GM23338 (cell line): Measurements from ENCODE around the gene AP1G2. TPM values are rescaled to one million over a fixed set of nuclear protein-coding genes. Genes with fewer than 3 reads are reported as not detected.

Source experiments
- ATAC-seq: fragments of 200-7000 bp; cut with Tn5 transposase; 3 replicates; pipeline ENCODE4 v1.9.1; 2020
- DNase-seq: peaks from one replicate; pipeline ENCODE4 v3.0.0-alpha.2; 2015; ENCODE audit warnings: low spot score
- H2AFZ ChIP-seq: fragments of 200-600 bp; sonication (generic); 2 replicates; pipeline ENCODE4 v1.8.0; 2016; ENCODE audit warnings: antibody characterized with exemption, mild to moderate bottlenecking, moderate library complexity
- H3F3A ChIP-seq: fragments of 200-600 bp; sonication (generic); replicated peaks from 2 replicates; pipeline ENCODE4 v1.8.0; 2017; ENCODE audit warnings: antibody characterized with exemption, mixed run types, low read depth
- H3K27ac ChIP-seq: fragments of 200-600 bp; sonication (generic); 2 replicates; pipeline ENCODE4 v1.6.1; 2016; ENCODE audit warnings: low read depth
- H3K27me3 ChIP-seq: fragments of 200-600 bp; sonication (generic); 2 replicates; pipeline ENCODE4 v1.8.0; 2016; ENCODE audit warnings: mild to moderate bottlenecking, mixed run types, moderate library complexity; ENCODE audit not compliant: insufficient read depth
- H3K36me3 ChIP-seq: fragments of 200-600 bp; sonication (generic); 2 replicates; pipeline ENCODE4 v1.8.0; 2016; ENCODE audit warnings: mild to moderate bottlenecking; ENCODE audit not compliant: insufficient read depth
- H3K4me1 ChIP-seq: fragments of 200-600 bp; sonication (generic); 2 replicates; pipeline ENCODE4 v1.8.0; 2016; ENCODE audit warnings: mild to moderate bottlenecking, moderate library complexity; ENCODE audit not compliant: insufficient read depth
- H3K4me2 ChIP-seq: fragments of 200-600 bp; sonication (generic); 2 replicates; pipeline ENCODE4 v1.7.1; 2017; ENCODE audit warnings: mixed run types
- H3K4me3 ChIP-seq: fragments of 200-600 bp; sonication (generic); 2 replicates; pipeline ENCODE4 v1.6.1; 2016; ENCODE audit warnings: mixed run types
- H3K79me2 ChIP-seq: fragments of 200-600 bp; sonication (generic); replicated peaks from 2 replicates; pipeline ENCODE4 v1.8.0; 2017; ENCODE audit warnings: mild to moderate bottlenecking; ENCODE audit not compliant: insufficient read depth
- H3K9me2 ChIP-seq: fragments of 200-600 bp; sonication (generic); 2 replicates; pipeline ENCODE4 v1.8.0; 2017; ENCODE audit not compliant: insufficient read depth
- H4K20me1 ChIP-seq: fragments of 200-600 bp; sonication (generic); replicated peaks from 2 replicates; pipeline ENCODE4 v1.8.0; 2017; ENCODE audit warnings: mild to moderate bottlenecking; ENCODE audit not compliant: insufficient read depth
- H3K27ac Mint-ChIP-seq: 2 replicates; pipeline ENCODE4 v1.8.0; 2020; ENCODE audit warnings: inconsistent platforms, mild to moderate bottlenecking, moderate library complexity, mixed read lengths
- H3K27me3 Mint-ChIP-seq: 3 replicates; pipeline ENCODE4 v1.8.0; 2022; ENCODE audit warnings: low read depth, mild to moderate bottlenecking, moderate library complexity, mixed read lengths, inconsistent platforms; ENCODE audit not compliant: insufficient read depth, poor library complexity
- H3K36me3 Mint-ChIP-seq: 3 replicates; pipeline ENCODE4 v1.8.0; 2021; ENCODE audit warnings: low read depth, mild to moderate bottlenecking, inconsistent platforms, moderate library complexity, mixed read lengths
- H3K4me1 Mint-ChIP-seq: 3 replicates; pipeline ENCODE4 v1.8.0; 2020; ENCODE audit warnings: mild to moderate bottlenecking, inconsistent platforms, mixed read lengths
- H3K4me3 Mint-ChIP-seq: 3 replicates; pipeline ENCODE4 v1.8.0; 2021; ENCODE audit warnings: moderate library complexity, mild to moderate bottlenecking, inconsistent platforms, mixed read lengths
- H3K9me3 Mint-ChIP-seq: 3 replicates; pipeline ENCODE4 v1.8.0; 2020; ENCODE audit warnings: moderate library complexity, mild to moderate bottlenecking, inconsistent platforms, mixed read lengths
- CREB1 ChIP-seq: fragments of 250-450 bp; sonication (Bioruptor Pico); IDR thresholded peaks from 2 replicates; pipeline ENCODE4 v1.5.0; 2020; ENCODE audit warnings: low read depth, mild to moderate bottlenecking, moderate library complexity
- EZH2 ChIP-seq: fragments of 200-600 bp; sonication (generic); IDR thresholded peaks from one replicate; pipeline ENCODE4 v1.8.0; 2017; ENCODE audit warnings: antibody characterized with exemption, mild to moderate bottlenecking, low read depth; ENCODE audit not compliant: unreplicated experiment
- JUNB ChIP-seq: IDR thresholded peaks from one replicate; pipeline ENCODE4 v1.6.1; 2016; ENCODE audit warnings: antibody characterized with exemption; ENCODE audit not compliant: unreplicated experiment
- NANOG ChIP-seq: IDR thresholded peaks from 2 replicates; pipeline ENCODE4 v1.6.1; 2016; ENCODE audit warnings: antibody characterized with exemption, borderline replicate concordance
- POLR2AphosphoS5 ChIP-seq: IDR thresholded peaks from 2 replicates; pipeline ENCODE4 v1.6.1; 2016; ENCODE audit warnings: antibody characterized with exemption, low read depth
- polyA plus RNA-seq: library from polyadenylated mRNA; unstranded; fragments of >200 nt; fragmentation: Nextera tagmentation; extraction: Ambion mirVana; gene quantifications from 2 replicates; pipeline ENCODE4 v1.2.1, GENCODE V29; 2016
- total RNA-seq: library from RNA; depleted of rRNA; stranded (reverse); fragments of >200 nt; shearing (Covaris generic); gene quantifications from 2 replicates; pipeline ENCODE4 v1.2.3, GENCODE V29; 2014
- TF ChIP-seq, protein P1 (sequence below): fragments of 250-450 bp; sonication (Bioruptor Pico); IDR thresholded peaks from 2 replicates; pipeline ENCODE4 v1.5.0; 2020; ENCODE audit warnings: mild to moderate bottlenecking, moderate library complexity
- TF ChIP-seq, protein P2 (sequence below), 2 experiments: fragments of 200-600 bp in 1 of 2; sonication (generic) in 1 of 2; conservative IDR thresholded peaks; 2 replicates each; pipeline versions ENCODE4 v1.5.1 to v1.6.1; 2016 to 2017; ENCODE audit warnings: antibody characterized with exemption in 2 of 2, low read depth in 2 of 2, mild to moderate bottlenecking in 2 of 2, moderate library complexity in 1 of 2
- TF ChIP-seq, protein P3 (sequence below): IDR thresholded peaks from 2 replicates; pipeline ENCODE4 v1.6.1; 2016; ENCODE audit warnings: antibody characterized with exemption

The AP1G2 gene
- total and polyA plus RNA-seq, 2 experiments from 2014 or later = 55.3 to 63.5 TPM

DNA sequence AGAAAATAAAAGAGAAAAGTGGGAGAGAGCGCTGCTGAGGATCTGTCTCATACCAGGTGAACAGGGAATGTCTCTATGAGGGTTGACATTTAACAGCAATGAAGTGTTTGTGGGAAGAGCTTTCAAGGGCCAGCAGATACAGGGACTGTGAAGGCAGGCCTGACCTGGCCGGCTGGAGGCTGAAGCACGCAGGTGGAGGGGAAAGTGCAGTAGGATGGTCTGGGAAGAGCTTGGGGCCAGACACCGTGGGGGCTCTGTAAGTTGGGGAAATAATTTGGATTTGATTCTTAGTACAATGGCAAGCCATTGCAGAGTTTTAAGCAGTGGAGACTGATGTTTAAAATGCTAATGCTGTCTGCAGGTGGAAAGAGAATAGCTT lies 44.8 kb upstream of the AP1G2 start (continued):
- TF ChIP-seq, protein P1, sequence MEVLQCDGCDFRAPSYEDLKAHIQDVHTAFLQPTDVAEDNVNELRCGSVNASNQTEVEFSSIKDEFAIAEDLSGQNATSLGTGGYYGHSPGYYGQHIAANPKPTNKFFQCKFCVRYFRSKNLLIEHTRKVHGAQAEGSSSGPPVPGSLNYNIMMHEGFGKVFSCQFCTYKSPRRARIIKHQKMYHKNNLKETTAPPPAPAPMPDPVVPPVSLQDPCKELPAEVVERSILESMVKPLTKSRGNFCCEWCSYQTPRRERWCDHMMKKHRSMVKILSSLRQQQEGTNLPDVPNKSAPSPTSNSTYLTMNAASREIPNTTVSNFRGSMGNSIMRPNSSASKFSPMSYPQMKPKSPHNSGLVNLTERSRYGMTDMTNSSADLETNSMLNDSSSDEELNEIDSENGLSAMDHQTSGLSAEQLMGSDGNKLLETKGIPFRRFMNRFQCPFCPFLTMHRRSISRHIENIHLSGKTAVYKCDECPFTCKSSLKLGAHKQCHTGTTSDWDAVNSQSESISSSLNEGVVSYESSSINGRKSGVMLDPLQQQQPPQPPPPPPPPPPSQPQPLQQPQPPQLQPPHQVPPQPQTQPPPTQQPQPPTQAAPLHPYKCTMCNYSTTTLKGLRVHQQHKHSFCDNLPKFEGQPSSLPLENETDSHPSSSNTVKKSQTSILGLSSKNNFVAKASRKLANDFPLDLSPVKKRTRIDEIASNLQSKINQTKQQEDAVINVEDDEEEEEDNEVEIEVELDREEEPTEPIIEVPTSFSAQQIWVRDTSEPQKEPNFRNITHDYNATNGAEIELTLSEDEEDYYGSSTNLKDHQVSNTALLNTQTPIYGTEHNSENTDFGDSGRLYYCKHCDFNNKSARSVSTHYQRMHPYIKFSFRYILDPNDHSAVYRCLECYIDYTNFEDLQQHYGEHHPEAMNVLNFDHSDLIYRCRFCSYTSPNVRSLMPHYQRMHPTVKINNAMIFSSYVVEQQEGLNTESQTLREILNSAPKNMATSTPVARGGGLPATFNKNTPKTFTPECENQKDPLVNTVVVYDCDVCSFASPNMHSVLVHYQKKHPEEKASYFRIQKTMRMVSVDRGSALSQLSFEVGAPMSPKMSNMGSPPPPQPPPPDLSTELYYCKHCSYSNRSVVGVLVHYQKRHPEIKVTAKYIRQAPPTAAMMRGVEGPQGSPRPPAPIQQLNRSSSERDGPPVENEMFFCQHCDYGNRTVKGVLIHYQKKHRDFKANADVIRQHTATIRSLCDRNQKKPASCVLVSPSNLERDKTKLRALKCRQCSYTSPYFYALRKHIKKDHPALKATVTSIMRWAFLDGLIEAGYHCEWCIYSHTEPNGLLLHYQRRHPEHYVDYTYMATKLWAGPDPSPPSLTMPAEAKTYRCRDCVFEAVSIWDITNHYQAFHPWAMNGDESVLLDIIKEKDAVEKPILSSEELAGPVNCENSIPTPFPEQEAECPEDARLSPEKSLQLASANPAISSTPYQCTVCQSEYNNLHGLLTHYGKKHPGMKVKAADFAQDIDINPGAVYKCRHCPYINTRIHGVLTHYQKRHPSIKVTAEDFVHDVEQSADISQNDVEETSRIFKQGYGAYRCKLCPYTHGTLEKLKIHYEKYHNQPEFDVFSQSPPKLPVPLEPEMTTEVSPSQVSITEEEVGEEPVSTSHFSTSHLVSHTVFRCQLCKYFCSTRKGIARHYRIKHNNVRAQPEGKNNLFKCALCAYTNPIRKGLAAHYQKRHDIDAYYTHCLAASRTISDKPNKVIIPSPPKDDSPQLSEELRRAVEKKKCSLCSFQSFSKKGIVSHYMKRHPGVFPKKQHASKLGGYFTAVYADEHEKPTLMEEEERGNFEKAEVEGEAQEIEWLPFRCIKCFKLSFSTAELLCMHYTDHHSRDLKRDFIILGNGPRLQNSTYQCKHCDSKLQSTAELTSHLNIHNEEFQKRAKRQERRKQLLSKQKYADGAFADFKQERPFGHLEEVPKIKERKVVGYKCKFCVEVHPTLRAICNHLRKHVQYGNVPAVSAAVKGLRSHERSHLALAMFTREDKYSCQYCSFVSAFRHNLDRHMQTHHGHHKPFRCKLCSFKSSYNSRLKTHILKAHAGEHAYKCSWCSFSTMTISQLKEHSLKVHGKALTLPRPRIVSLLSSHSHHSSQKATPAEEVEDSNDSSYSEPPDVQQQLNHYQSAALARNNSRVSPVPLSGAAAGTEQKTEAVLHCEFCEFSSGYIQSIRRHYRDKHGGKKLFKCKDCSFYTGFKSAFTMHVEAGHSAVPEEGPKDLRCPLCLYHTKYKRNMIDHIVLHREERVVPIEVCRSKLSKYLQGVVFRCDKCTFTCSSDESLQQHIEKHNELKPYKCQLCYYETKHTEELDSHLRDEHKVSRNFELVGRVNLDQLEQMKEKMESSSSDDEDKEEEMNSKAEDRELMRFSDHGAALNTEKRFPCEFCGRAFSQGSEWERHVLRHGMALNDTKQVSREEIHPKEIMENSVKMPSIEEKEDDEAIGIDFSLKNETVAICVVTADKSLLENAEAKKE (CRISPR knock-in tag) = no peak
- TF ChIP-seq, protein P2, sequence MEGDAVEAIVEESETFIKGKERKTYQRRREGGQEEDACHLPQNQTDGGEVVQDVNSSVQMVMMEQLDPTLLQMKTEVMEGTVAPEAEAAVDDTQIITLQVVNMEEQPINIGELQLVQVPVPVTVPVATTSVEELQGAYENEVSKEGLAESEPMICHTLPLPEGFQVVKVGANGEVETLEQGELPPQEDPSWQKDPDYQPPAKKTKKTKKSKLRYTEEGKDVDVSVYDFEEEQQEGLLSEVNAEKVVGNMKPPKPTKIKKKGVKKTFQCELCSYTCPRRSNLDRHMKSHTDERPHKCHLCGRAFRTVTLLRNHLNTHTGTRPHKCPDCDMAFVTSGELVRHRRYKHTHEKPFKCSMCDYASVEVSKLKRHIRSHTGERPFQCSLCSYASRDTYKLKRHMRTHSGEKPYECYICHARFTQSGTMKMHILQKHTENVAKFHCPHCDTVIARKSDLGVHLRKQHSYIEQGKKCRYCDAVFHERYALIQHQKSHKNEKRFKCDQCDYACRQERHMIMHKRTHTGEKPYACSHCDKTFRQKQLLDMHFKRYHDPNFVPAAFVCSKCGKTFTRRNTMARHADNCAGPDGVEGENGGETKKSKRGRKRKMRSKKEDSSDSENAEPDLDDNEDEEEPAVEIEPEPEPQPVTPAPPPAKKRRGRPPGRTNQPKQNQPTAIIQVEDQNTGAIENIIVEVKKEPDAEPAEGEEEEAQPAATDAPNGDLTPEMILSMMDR (conservative IDR thresholded peaks at IDR 0.05; ENCODE audit: low read depth in 2 of 2) = no peak
- TF ChIP-seq CREB1 (CRISPR knock-in tag) (no peak), JUNB (no peak)

DNA sequence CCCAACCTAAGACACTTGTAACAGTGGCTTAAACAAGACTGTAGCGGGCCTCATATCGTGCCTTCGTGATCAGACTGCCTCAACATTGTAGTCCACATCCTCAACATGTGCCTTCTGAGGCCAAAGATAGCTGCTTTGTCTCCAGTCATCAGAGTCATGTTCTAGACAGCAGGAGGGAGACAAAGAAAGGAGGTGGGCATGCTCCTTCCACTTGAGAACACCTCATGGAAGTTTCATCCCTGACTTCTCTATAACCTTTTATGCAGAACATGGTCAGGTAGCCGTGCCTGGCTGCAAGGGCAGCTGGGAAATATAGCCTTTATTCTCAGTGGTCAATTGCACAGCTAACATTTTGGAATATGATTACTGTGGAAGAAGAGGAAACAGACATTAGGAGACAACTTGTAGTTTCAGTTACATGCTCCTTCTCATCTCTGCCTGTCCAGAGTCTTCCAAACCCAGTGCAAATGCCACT lies 43.3 kb upstream of the AP1G2 start:
- H3K4me1 ChIP-seq = no peaks in the 10 kb centered on the region
- peaks cover 8% of the 10 kb centered on the region; the same call in 2 of the 3 replicates for H3K9me3 Mint-ChIP-seq
- H4K20me1 ChIP-seq = no peaks in the 10 kb centered on the region
- H3K9me2 ChIP-seq = peaks cover 8% of the 10 kb centered on the region; the same call in 1 of the 2 replicates
- no peaks in the 10 kb centered on the region for H3K36me3 ChIP-seq
- no peak overlapping the region for H3K4me3 ChIP-seq
- H3K4me1 Mint-ChIP-seq = peaks cover 7% of the 10 kb centered on the region
- H2AFZ ChIP-seq = 0 out of 2 replicates have a peak overlapping the region, but pooled peaks have one; percentile 18
- no peaks in the 10 kb centered on the region; the same call in 2 of the 3 replicates for H3K36me3 Mint-ChIP-seq
- H3K27ac Mint-ChIP-seq = no peak overlapping the region
- H3K4me3 Mint-ChIP-seq = no peak overlapping the region
- H3K79me2 ChIP-seq = no peaks in the 10 kb centered on the region
- peaks cover 1% of the 10 kb centered on the region for H3K27me3 Mint-ChIP-seq
- H3K27me3 ChIP-seq = no peaks in the 10 kb centered on the region
- H3K4me2 ChIP-seq = no peak overlapping the region
- H3K27ac ChIP-seq = no peak overlapping the region
- no peaks in the 10 kb centered on the region for H3F3A ChIP-seq
- ATAC-seq = no peak
- DNase-seq = no peak
- no peak for TF ChIP-seq POLR2AphosphoS5
- TF ChIP-seq, protein P3, sequence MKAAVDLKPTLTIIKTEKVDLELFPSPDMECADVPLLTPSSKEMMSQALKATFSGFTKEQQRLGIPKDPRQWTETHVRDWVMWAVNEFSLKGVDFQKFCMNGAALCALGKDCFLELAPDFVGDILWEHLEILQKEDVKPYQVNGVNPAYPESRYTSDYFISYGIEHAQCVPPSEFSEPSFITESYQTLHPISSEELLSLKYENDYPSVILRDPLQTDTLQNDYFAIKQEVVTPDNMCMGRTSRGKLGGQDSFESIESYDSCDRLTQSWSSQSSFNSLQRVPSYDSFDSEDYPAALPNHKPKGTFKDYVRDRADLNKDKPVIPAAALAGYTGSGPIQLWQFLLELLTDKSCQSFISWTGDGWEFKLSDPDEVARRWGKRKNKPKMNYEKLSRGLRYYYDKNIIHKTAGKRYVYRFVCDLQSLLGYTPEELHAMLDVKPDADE = no peak
- TF ChIP-seq NANOG = no peak
- no peak for TF ChIP-seq EZH2
